Measurements from ENCODE around the gene ECSCR.
"Not testable (repeated sequence)": the region's sequence is repeated elsewhere in the genome, so short reads cannot be mapped to it uniquely, and the experiment has no call there.

Gene ECSCR

DNA sequence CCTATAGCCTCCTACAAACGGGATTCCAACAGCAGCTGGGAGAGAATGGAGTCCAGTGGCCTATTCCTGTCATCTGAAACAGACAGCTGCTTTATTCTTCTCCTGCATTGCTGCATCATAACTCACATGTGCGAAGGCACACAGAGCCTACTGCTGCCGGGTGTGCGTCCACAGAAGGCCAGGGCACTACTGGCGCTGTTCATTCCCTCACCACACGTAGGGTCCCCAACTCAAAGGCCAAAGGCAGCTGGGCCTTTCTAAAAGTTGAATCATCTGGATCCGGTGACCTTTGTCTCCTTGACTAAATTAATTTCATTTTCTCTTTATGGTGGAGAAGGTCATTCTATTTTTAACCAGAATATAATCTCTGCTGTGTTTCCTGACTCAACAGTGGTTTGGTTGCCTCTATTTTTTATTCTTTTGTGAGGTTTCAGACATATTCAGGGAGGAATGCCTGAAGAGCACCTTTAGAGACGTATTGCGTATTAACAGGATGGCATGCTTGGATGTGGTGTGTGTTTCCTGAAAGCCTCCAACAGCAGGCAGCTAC, 47.9 kb downstream of the ECSCR start:
- Mint-ChIP-seq H3K27ac (peak overlapping the region; percentile 86), H3K4me1 (ENCODE audit: low read depth) (peaks cover 30% of the 10 kb centered on the region), H3K36me3 (peaks cover 28% of the 10 kb centered on the region), H3K4me3 (peak overlapping the region; percentile 66), H3K27me3 (no peaks in the 10 kb centered on the region), H3K9me3 (ENCODE audit: low read depth) (no peaks in the 10 kb centered on the region)

DNA sequence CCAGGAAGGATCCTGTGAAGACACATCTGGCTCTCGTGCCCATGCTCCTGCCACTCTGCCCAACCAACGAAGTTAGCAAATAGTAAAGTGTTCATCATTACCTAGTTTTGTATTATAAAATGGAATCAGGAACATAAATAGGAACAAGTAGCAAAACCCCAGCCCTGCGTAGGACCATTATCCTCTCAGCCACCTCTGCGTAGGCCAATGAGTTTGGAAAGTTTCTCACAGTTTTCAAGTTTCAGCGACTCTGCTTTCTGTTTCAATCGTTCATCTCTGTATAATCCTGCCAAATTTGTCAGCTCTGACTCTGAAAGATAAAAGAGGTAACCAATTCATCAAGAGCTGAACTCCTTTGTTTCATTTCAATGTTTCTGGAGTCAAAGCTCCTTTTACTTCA, 48.6 kb downstream of the ECSCR start:
- H3K27me3 Mint-ChIP-seq, result no peaks in the 10 kb centered on the region
- peaks cover 30% of the 10 kb centered on the region for H3K4me1 Mint-ChIP-seq (ENCODE audit: low read depth)
- peaks cover 28% of the 10 kb centered on the region for H3K36me3 Mint-ChIP-seq

DNA sequence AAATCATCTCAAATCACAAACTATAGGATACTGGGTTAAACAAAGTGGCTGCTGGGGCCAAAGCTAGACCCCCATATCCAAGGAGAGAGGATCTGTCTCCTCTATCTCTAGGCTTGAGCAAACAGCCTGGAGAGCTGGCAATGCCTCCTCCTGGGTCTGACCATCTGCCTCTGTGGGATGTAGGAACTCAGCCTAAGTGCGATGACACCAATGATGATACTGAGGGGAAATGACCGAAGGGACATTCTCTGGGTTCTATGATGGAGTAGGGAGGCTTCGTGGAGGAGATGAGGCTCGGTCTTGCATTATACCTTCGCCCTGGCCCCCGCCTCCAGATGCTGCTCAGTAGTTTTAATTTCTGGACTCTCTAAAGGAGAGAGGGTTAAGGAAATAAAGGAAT, 49.4 kb downstream of the ECSCR start:
- Mint-ChIP-seq H3K4me3 (no peak overlapping the region), H3K27me3 (no peaks in the 10 kb centered on the region), H3K9me3 (ENCODE audit: low read depth) (no peaks in the 10 kb centered on the region), H3K4me1 (ENCODE audit: low read depth) (peaks cover 30% of the 10 kb centered on the region), H3K27ac (no peak overlapping the region), H3K36me3 (peaks cover 26% of the 10 kb centered on the region)

More for the DNA sequence above, 48.6 kb downstream of the ECSCR start:
- Mint-ChIP-seq H3K27ac (peak overlapping the region; percentile 86), H3K9me3 (ENCODE audit: low read depth) (no peaks in the 10 kb centered on the region), H3K4me3 (peak overlapping the region; percentile 3)

DNA sequence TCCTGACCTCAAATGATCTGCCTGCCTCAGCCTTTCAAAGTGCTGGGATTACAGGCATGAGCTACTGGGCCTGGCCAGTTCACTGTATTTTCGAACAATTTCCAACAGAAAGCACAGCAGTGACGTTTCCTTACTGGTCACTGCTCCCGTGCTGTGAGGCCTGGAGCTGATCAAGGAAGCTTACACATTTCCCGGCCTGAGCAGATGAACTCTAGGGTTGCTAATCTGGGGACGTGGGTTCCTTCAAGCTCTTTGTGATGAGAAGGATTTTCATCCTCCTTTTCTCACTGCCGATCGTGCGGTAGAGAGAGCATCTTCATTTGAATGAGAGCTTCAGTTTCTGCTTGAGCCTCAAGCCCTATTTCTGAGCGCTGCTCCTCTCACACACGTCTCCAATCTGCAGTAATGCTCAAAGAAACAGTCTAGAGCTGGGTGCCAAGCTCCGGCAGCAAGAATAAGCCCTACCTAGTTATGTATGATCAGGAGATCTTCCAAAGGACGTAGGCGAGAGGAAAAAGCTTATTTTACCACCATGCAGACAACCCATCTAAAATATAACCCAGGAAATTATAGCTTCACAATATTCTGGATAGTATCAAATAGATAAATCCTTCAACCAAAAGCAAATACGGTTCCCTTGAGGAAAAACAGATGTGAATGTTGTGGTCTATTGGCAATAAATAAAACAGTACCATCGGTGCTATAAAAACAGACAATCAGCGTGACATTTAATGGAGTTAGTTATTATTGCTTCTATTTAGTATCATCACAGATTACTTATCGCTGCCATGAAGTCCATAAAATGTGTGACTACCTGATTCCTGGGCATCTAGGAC, 51.3 kb downstream of the ECSCR start:
- H3K27ac Mint-ChIP-seq, result no peak overlapping the region
- peaks cover 30% of the 10 kb centered on the region for H3K4me1 Mint-ChIP-seq (ENCODE audit: low read depth)
- peaks cover 23% of the 10 kb centered on the region for H3K36me3 Mint-ChIP-seq
- no peaks in the 10 kb centered on the region for H3K9me3 Mint-ChIP-seq (ENCODE audit: low read depth)
- H3K27me3 Mint-ChIP-seq, result no peaks in the 10 kb centered on the region
- H3K4me3 Mint-ChIP-seq, result no peak overlapping the region

DNA sequence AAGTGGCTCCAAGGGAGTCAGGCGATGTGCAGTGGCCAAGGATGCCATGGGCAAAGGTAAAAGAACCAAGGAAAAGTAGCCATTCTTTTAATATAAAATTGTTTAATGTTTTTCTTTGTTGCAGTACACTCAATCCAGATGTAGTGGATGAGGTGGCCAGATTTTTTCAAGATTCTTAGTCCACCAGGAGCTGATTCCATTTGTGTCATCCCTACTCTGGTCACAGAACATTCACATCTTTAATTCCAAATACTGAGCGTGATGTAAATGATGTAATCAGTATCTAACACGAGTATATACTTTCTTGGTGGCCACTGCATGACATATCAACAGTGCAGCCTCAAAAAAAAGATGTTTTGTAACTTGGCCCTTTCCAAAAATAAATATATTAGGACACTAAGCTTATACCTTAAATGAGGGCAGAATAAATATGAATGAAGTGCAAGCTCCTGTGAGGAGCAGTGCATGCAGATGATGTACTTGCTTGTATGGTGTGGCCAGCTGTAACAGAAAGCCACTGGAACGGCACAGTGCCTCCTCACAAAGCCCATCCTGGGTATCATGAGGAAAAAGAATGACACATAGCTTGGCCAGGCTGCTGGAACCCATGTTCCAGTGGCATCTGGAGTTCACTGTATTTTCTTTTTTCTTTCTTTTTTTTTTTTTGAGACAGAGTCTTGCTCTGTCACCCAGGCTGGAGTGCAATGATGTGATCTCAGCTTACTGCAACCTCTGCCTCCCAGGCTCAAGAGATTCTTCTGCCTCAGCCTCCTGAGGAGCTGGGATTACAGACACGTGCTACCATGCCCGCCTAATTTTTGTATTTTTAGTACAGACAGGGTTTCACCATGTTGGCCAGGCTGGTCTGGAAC, 52.2 kb downstream of the ECSCR start:
- H3K4me1 Mint-ChIP-seq (ENCODE audit: low read depth), result peaks cover 22% of the 10 kb centered on the region
- peaks cover 22% of the 10 kb centered on the region for H3K36me3 Mint-ChIP-seq

DNA sequence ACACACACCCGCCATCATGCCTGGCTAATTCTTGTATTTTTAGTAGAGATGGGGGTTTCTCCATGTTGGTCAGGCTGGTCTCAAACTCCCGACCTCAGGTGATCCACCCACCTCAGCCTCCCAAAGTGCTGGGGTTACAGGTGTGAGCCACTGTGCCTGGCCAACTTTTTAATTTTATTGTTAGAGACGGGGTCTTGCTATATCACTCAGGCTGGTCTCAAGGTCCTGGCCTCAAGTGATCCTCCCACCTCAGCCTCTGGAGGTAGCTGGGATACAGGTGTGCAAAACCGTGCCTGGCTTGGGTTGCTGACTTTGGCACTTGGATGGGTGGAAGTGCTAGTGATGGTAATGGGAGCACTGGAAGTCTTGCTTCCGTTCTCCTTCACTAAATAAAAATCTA, 53.4 kb downstream of the ECSCR start:
- not testable (repeated sequence) for H3K9me3 Mint-ChIP-seq (ENCODE audit: low read depth); H3K4me3 Mint-ChIP-seq; H3K27ac Mint-ChIP-seq; H3K27me3 Mint-ChIP-seq
- Mint-ChIP-seq H3K36me3 (peaks cover 19% of the 10 kb centered on the region), H3K4me1 (ENCODE audit: low read depth) (peaks cover 17% of the 10 kb centered on the region)

More for the DNA sequence above, 52.2 kb downstream of the ECSCR start:
- no peak overlapping the region for H3K27ac Mint-ChIP-seq
- H3K27me3 Mint-ChIP-seq, result no peaks in the 10 kb centered on the region
- no peaks in the 10 kb centered on the region for H3K9me3 Mint-ChIP-seq (ENCODE audit: low read depth)
- H3K4me3 Mint-ChIP-seq, result no peak overlapping the region

DNA sequence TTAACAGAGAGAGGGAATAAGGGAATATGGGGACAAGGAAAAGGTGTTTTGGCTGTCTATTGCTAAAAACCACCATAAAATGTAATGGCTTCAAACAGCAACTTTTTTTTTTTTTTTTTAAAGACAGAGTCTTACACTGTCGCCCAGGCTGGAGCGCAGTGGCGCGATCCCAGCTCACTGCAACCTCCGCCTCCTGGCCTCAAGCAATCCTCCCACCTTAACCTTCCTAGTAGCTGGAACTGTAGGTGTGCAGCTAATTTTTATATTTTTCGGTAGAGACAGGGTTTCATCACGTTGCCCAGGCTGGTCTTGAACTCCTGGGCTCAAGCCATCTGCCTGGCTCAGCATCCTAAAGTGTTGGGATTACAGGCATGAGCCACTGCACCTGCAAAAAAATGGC, 54.4 kb downstream of the ECSCR start:
- H3K27me3 Mint-ChIP-seq, result no peaks in the 10 kb centered on the region
- H3K4me1 Mint-ChIP-seq (ENCODE audit: low read depth), result peaks cover 19% of the 10 kb centered on the region
- H3K36me3 Mint-ChIP-seq, result peaks cover 14% of the 10 kb centered on the region
- H3K4me3 Mint-ChIP-seq, result no peak overlapping the region
- no peaks in the 10 kb centered on the region for H3K9me3 Mint-ChIP-seq (ENCODE audit: low read depth)
- H3K27ac Mint-ChIP-seq, result no peak overlapping the region

DNA sequence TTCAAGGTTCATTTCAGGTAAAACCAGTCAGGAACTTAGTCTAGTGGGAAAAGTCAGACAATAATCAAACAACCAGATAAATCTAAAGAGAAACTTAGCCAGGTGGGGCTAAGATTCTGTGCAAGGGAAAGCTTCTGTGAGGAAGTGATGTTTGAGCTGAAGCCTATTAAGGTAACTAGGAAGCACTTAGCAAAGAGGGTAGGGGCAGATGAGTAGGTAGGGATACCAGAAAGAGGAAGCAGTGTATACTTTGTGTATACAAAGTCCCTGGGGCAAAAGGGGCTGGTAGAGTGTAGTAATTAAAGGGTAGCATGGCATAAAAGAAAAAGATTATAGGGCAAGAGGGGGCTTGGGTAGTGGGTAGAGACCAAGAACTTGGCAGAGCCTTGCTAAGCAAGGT, 55.0 kb downstream of the ECSCR start:
- Mint-ChIP-seq H3K27me3 (no peaks in the 10 kb centered on the region), H3K27ac (no peak overlapping the region), H3K4me1 (ENCODE audit: low read depth) (peaks cover 26% of the 10 kb centered on the region), H3K36me3 (peaks cover 11% of the 10 kb centered on the region), H3K4me3 (no peak overlapping the region), H3K9me3 (ENCODE audit: low read depth) (no peaks in the 10 kb centered on the region)

DNA sequence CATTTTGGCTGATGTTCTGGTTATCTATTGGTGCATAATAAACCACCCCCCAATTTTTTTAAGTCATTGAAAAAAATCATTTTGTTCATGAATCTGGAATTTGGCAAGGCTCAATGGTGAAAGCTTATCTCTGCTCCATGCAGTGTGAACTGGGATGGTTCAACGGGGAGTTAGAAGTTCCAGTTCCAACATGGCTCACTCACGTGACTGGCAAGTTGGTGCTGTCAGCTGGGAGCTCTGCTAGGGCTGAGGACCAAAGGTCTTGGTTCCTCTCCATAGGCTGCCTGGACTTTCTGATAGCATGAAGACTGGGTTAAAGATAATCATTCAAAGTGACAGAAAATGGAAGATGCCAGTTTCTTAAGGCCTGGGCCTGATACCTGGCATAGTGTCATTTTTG, 55.6 kb downstream of the ECSCR start:
- Mint-ChIP-seq H3K27me3 (no peaks in the 10 kb centered on the region), H3K4me1 (ENCODE audit: low read depth) (peaks cover 29% of the 10 kb centered on the region), H3K9me3 (ENCODE audit: low read depth) (no peaks in the 10 kb centered on the region), H3K27ac (no peak overlapping the region), H3K4me3 (no peak overlapping the region), H3K36me3 (peaks cover 10% of the 10 kb centered on the region)

DNA sequence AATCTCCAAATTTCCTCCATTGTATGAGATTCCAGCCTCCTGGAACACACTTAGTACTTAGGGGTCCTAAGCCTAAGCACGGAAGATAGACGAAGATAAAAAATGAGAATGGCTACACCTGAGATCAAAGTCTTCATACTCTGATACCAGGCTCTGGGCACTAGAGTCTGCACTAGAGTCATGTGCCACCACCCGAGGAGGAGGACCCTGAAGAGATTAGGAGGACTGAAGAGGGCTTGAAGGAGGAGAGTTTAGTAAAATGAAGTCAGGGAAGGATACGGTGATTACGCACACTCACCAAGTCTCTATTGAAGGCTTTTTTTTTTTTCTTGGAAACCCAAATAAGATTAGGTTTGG, 58.1 kb downstream of the ECSCR start:
- Mint-ChIP-seq H3K4me1 (ENCODE audit: low read depth) (peaks cover 29% of the 10 kb centered on the region), H3K4me3 (peak overlapping the region; percentile 96), H3K9me3 (ENCODE audit: low read depth) (no peaks in the 10 kb centered on the region), H3K27ac (peak overlapping the region; percentile 100), H3K36me3 (no peaks in the 10 kb centered on the region), H3K27me3 (no peaks in the 10 kb centered on the region)

DNA sequence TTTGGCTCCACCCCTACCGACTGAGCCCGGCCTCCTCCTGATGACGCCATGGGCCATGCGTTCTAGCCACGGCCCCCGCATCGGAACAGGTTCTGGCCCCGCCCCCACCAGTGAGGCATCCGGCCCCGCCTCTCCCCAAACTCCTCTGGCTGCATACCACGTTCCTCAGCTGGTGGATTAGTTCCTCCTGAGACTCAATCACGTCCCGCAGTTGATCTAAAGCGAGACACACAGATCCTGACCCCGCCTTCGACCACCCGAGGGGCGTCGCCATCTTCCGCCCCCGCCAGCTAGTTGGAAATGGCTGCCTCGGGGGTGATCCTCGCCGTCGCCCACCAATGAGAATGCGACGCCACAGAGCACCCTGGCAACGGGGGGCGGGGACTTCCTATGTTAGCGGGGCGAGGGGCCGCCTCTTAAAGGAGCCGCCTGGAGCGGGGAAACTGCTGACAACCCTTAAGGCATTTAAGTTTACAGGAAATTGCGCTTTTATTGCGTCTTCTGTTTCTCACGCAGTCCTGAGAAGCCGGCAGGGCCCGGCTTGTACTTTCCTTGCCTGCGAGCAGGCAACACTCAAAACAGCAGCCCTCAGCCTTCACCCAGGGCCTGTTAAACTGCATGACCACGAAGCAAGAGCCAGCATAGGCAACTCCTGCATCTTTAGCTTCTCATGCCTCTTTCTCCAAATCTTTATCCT, 58.6 kb downstream of the ECSCR start, which contains the start of gene SPATA24:
Gene SPATA24 (minus strand): TSS at position 303 of the 697 bp plus-strand sequence. CDS start 29 bp downstream, at position 274.
- Mint-ChIP-seq H3K36me3 (no peaks in the 10 kb centered on the region), H3K27ac (peak within 1 kb of the TSS; percentile 100), H3K4me3 (peak within 1 kb of the TSS; percentile 96), H3K9me3 (ENCODE audit: low read depth) (no peaks in the 10 kb centered on the region), H3K4me1 (ENCODE audit: low read depth) (peaks cover 29% of the 10 kb centered on the region), H3K27me3 (no peaks in the 10 kb centered on the region)

DNA sequence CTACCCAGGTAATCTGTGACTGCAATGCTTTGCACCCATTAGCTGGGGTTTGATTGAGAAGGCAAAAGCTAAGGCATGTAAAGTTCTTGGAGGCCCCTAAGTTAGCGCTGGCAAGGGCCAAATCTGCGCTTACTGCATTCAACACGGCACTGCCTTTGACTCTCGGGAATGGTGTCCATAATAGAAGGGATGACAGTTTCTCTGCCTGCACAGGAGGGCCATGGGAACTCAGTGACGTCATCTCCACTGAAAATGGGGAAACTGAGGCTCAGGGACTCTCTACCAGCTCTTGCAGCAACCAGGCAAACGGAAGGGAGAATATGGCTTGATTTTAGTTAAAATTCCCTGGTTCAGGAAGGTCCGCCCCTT, 59.1 kb downstream of the ECSCR start:
- Mint-ChIP-seq H3K9me3 (ENCODE audit: low read depth) (no peaks in the 10 kb centered on the region), H3K27me3 (no peaks in the 10 kb centered on the region), H3K4me1 (ENCODE audit: low read depth) (peaks cover 29% of the 10 kb centered on the region), H3K36me3 (no peaks in the 10 kb centered on the region), H3K4me3 (peak overlapping the region; percentile 96), H3K27ac (peak overlapping the region; percentile 100)

DNA sequence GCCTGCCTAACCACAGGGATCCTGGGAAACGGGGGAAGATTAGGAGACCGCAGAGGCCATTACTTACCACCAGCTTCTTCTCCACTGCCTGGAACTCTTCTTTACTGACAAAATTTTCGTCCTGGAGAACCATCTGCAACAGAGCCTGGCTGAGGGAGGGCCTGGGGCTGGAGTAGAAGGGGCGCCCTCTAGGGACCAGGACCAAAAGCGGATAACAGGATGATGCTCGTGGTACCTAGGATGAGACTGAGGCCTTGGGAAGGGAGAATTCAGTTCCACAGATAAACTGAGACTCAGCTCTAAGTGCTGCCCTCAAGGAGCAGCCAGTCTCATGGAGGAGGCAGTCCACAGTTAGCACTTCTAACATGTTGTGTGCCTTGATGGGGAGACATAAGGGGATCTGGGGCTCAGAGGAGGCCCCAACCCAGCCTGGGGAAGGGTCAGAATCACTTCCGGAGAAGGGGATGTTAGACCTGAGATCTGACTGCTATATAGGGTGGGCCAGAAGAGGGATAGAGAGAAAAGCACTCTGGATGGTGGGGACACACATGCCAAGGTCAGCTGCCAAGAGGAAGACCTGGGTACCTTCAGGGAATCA, 59.9 kb downstream of the ECSCR start:
- peak overlapping the region; percentile 100 for H3K27ac Mint-ChIP-seq
- peaks cover 29% of the 10 kb centered on the region for H3K4me1 Mint-ChIP-seq (ENCODE audit: low read depth)
- no peaks in the 10 kb centered on the region for H3K36me3 Mint-ChIP-seq
- peak overlapping the region; percentile 96 for H3K4me3 Mint-ChIP-seq
- no peaks in the 10 kb centered on the region for H3K9me3 Mint-ChIP-seq (ENCODE audit: low read depth)
- H3K27me3 Mint-ChIP-seq, result no peaks in the 10 kb centered on the region

DNA sequence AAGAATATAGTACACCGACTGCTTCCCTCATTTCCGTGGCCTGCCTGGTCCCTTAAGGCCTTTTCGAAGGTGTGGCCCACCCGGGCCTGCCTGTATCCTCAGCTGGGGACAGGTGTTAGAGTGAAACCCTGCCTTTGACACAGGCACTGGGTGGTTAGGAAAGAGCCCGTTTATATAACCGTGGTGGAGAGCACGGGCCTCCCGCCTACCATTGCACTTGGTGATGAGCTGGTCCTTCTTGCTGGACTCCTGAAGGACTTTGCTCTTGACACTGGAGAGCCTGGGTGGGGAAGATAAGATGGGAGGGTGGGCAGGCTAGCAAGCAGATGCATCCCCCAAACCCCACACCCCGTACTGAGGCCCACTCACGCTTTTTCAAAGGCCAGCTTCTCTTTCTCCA, 61.0 kb downstream of the ECSCR start:
- Mint-ChIP-seq H3K36me3 (no peaks in the 10 kb centered on the region), H3K4me1 (ENCODE audit: low read depth) (peaks cover 24% of the 10 kb centered on the region), H3K4me3 (no peak overlapping the region), H3K27ac (no peak overlapping the region), H3K9me3 (ENCODE audit: low read depth) (no peaks in the 10 kb centered on the region), H3K27me3 (no peaks in the 10 kb centered on the region)

Data from activated naive CD8-positive, alpha-beta T cell (primary cell).